Heart right ventricle (tissue), 16 donors: Measurements from ENCODE around the gene KRT80. TPM values are rescaled to one million over a fixed set of nuclear protein-coding genes. Genes with fewer than 3 reads are reported as not detected.

Experiments
- ATAC-seq, 8 donors: fragments of 200-7000 bp; cut with Tn5 transposase; one replicate each; pipeline ENCODE4 v1.9.1; 2020; ENCODE audit warnings: mild to moderate bottlenecking in 8 of 8, moderate library complexity in 8 of 8, moderate number of reproducible peaks in 1 of 8
- DNase-seq, 2 donors: peaks; one replicate each; pipeline ENCODE4 v3.0.0-alpha.2; 2020
- H3K27ac ChIP-seq, 10 donors: fragments of 200-600 bp; sonication (generic) in 2 of 10; one replicate each; pipeline versions ENCODE4 v1.5.0 to v1.8.0; 2020 to 2022; ENCODE audit warnings: mild to moderate bottlenecking in 3 of 10
- H3K27me3 ChIP-seq, 7 donors: fragments of 200-600 bp; one replicate each; pipeline ENCODE4 v1.8.0; 2021 to 2022; ENCODE audit warnings: mild to moderate bottlenecking in 2 of 7
- H3K36me3 ChIP-seq, 9 donors: fragments of 200-600 bp; sonication (generic) in 1 of 9; one replicate each; pipeline versions ENCODE4 v1.5.0 to v1.8.0; 2020 to 2022; ENCODE audit warnings: mild to moderate bottlenecking in 2 of 9
- H3K4me1 ChIP-seq, 9 donors: fragments of 200-600 bp; sonication (generic) in 1 of 9; one replicate each; pipeline versions ENCODE4 v1.5.0 to v1.8.0; 2020 to 2022; ENCODE audit warnings: mild to moderate bottlenecking in 4 of 9
- H3K4me3 ChIP-seq, 10 donors: fragments of 200-600 bp; sonication (generic) in 2 of 10; one replicate each; pipeline versions ENCODE4 v1.5.0 to v1.8.0; 2020 to 2022; ENCODE audit warnings: mild to moderate bottlenecking in 7 of 10, moderate library complexity in 2 of 10
- H3K9me3 ChIP-seq, 11 donors: fragments of 200-600 bp in 10 of 11; sonication (generic) in 2 of 11; one replicate each; pipeline versions ENCODE4 v1.5.0 to v1.8.0; 2013 to 2022; ENCODE audit warnings: mild to moderate bottlenecking in 2 of 11, control low read depth in 1 of 11, moderate library complexity in 1 of 11
- WGBS, 2 donors: extraction: QIAGEN DNeasy Blood & Tissue Kit; methylation state at CpG; one replicate each; pipeline ENCODE4 v1.1.7; 2013; ENCODE audit warnings: inconsistent platforms in 1 of 2; 5-methylcytosine and 5-hydroxymethylcytosine counted together
- intact Hi-C, 10 donors: fragments of 100-400 bp; cut with DNase I; formaldehyde crosslinking; loops; one replicate each; pipeline versions ENCODE4 v1.11.1 to v1.14.2; 2022
- polyA plus RNA-seq, 2 donors: library from polyadenylated mRNA; stranded (reverse); fragments of 200-250 nt; gene quantifications; one replicate each; pipeline ENCODE4 v1.2.3, GENCODE V29; 2013
- total RNA-seq, 10 donors: library from RNA; stranded (reverse); fragmentation: NEBNext Ultra II Directional in 3 of 10; extraction: Animal tissue kit (Norgen Biotek cat#: 25700) in 3 of 10; gene quantifications; one replicate each; pipeline versions ENCODE4 v1.2.1 to v1.2.4, GENCODE V29; 2021 to 2023
- TF ChIP-seq, protein P1 (sequence below), 9 donors: fragments of 200-600 bp; sonication (generic) in 2 of 9; IDR thresholded peaks; one replicate each; pipeline versions ENCODE4 v1.5.0 to v1.8.0; 2021 to 2022; ENCODE audit warnings: antibody characterized with exemption in 9 of 9, mild to moderate bottlenecking in 5 of 9, moderate library complexity in 1 of 9
- donor health status: Arrhythmogenic right ventricular cardiomyopathy.
- donor health status: ischemic (EF 13 %, LVEDD 7.1; RV severe dilation, severe dysfunction).
- donor health status: healthy with polysubstance abuse.
- donor health status: DM: no; HTN: yes; CAD: no.
- donor health status: DM: no; HTN: no; CAD: no.
- donor health status: ischemic (EF 25% LVEDD 6.9; RV normal size, moderate dysfunction).
- donor health status: ischemic (EF 25% LVEDD 5.7; RV mildly dilated, moderate dysfunction).
- donor health status: healthy.
- donor health status: DM: yes; HTN: yes; CAD: no.
- donor health status: Ischemic cardiomyopathy.
- donor health status: ischemic (EF 35%, LVEDD 5.7; RV mildly dilated, moderate dysfunction).
- donor health status: nonischemic (EF 11% LVEDD 7.7; RV severe dilation, severe dysfunction).
- donor health status: DM: yes; HTN: yes; CAD: no.
- donor health status: PGD.
- donor health status: ischemic (EF 29% LVEDD 5.4; RV normal size, mild dysfunction).
- donor health status: nonischemic (EF 23%, LVEDD 6.1; RV moderate dilation, normal function).

KRT80 gene
- total and polyA plus RNA-seq, 12 donors, result 0.07 to 0.79 (median 0.16) TPM; not detected in 1

DNA sequence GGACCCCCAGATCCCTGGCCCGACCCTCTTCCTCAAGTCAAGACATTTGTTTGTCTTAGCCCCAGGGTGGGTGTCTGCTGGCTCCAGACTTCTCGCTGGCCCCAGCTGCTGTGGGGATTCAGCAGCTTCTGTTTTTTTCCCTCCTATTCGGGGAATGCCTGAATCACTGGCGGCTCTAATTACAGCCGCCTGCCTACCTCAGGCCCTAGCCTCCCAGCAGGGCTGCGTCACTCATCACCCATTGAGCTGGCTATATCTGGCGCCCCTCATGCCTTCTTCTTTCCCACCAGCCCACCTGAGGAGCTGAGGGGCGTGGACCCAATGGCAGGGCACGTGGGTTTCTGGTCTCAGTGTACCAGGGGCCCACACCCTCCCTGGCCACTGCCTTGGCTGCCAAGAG, 10.1 kb downstream of the KRT80 start:
- H3K4me3 ChIP-seq, result no peak overlapping the region
- H3K9me3 ChIP-seq, result no peaks in the 10 kb centered on the region
- WGBS, 2 donors, result 56 to 59% methylated on average over 9 of the region's 9 CpGs
- H3K4me1 ChIP-seq, result peaks cover 5 to 64% (median 39%) of the 10 kb centered on the region in 9 donors
- no peaks in the 10 kb centered on the region for H3K27me3 ChIP-seq
- ATAC-seq (peak in 2 of 8 donors; percentile 21 to 53), DNase-seq (no peak)
- intact Hi-C loops, result no loop called here
- H3K27ac ChIP-seq, result no peak overlapping the region
- TF ChIP-seq, protein P1, sequence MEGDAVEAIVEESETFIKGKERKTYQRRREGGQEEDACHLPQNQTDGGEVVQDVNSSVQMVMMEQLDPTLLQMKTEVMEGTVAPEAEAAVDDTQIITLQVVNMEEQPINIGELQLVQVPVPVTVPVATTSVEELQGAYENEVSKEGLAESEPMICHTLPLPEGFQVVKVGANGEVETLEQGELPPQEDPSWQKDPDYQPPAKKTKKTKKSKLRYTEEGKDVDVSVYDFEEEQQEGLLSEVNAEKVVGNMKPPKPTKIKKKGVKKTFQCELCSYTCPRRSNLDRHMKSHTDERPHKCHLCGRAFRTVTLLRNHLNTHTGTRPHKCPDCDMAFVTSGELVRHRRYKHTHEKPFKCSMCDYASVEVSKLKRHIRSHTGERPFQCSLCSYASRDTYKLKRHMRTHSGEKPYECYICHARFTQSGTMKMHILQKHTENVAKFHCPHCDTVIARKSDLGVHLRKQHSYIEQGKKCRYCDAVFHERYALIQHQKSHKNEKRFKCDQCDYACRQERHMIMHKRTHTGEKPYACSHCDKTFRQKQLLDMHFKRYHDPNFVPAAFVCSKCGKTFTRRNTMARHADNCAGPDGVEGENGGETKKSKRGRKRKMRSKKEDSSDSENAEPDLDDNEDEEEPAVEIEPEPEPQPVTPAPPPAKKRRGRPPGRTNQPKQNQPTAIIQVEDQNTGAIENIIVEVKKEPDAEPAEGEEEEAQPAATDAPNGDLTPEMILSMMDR (IDR thresholded peaks at IDR 0.05), result no peak
- no peaks in the 10 kb centered on the region for H3K36me3 ChIP-seq

DNA sequence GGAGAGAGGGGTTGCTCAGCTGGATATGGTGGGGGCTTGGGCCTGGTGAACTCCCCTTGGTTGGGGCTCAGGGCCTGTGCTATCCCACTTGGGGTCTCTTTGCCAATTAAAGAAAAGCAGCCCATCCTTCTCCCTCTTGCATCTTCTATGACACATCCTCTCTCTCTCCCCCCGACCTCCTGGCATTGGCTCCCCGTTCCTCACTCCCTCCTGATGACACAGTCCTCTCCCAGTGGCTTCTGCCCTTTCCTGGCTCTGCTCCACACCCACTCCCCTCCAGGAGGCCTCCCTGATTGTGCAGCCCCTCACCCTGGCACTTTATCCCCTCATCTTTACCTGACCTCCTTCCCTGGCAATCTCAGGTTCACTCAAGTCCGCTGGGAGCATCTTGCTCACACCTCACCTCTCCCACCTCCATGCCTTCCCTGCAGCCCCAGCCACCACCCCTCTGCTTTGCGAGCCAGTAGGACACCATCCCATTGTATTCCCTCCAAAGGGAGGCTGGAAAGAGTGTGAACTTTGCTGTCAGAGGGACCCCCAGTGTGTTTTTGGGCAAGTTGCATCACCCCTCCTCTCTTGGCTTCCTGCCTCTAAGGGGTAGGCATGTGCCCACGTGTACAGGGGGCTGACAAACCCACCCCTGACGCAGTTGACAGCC, 10.7 kb downstream of the KRT80 start:
- 71 to 81% methylated on average over 6 of the region's 6 CpGs for WGBS, 2 donors
- no peak for ATAC-seq
- Histone ChIP-seq H3K27ac (no peak overlapping the region), H3K9me3 (no peaks in the 10 kb centered on the region), H3K27me3 (no peaks in the 10 kb centered on the region), H3K4me3 (no peak overlapping the region), H3K36me3 (no peaks in the 10 kb centered on the region), H3K4me1 (peaks cover 5 to 63% (median 41%) of the 10 kb centered on the region in 9 donors)
- TF ChIP-seq, protein P1 (IDR thresholded peaks at IDR 0.05), result no peak
- DNase-seq, result no peak
- intact Hi-C loops, result no loop called here

DNA sequence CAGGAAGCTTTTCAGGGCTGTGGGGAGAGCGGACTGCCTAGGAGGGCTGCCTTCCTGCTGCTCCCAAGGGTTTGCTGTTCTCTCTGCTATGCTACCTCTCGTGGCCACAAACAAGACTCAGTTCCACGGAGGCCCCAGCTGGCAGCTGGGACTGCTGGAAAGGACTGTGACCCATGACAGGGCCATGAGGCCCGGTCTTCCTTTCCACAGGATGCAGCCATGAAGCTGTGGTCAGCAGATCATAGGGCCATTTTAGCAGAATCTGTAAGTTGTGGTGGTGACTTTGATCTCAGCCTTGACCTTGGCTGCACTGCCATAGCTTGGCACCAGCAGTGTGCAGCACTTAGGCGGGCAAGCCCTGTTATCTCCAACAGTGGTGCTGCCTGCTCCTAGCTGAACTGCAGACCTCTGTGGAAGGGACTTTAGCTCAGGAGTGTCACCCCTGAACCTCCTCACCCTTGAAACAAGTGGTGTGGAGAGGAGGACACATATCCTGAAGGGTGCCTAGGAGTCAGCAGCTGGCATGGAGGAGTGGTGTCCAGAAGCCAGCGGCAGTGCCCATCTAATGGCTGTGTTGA, 12.3 kb downstream of the KRT80 start:
- H3K4me1 ChIP-seq, result peaks cover 5 to 58% (median 38%) of the 10 kb centered on the region in 9 donors
- no peaks in the 10 kb centered on the region for H3K9me3 ChIP-seq
- H3K27ac ChIP-seq, result peak overlapping the region in 7 of 10 donors; percentile 31 to 70 (median 50)
- H3K4me3 ChIP-seq, result no peak overlapping the region
- DNase-seq (no peak), ATAC-seq (peak; percentile 22 to 76 (median 66))
- WGBS, 2 donors, result 72% methylated on average over 6 of the region's 6 CpGs
- no peaks in the 10 kb centered on the region for H3K36me3 ChIP-seq
- TF ChIP-seq, protein P1 (IDR thresholded peaks at IDR 0.05), result no peak
- no peaks in the 10 kb centered on the region for H3K27me3 ChIP-seq
- intact Hi-C loops, result no loop called here

DNA sequence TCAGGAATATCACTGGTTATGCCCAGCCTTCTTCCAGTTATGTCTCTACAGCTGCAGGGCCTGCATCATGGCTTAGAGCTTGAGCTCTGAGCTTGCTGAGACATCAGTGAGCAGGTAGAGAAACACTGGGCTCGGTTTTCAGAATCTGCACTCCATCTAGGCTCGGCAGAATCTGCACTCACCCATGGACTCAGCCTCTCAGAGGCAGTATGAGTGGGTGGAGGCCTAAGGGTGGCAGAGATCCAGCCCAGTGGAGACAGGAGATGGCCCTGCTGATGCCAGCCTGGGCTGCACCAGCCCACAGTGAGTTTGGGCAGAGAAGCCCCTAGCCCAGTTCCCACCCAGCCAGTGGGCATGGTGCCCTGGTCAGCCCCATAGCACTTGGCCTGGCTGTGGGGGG, 12.8 kb downstream of the KRT80 start:
- ATAC-seq, result peak in 2 of 8 donors; percentile 6 to 31
- H3K9me3 ChIP-seq, result no peaks in the 10 kb centered on the region
- no peak overlapping the region for H3K4me3 ChIP-seq
- WGBS, 2 donors, result 74 to 77% methylated on average over 2 of the region's 2 CpGs
- H3K4me1 ChIP-seq, result peaks cover 5 to 53% (median 33%) of the 10 kb centered on the region in 9 donors
- H3K27me3 ChIP-seq, result no peaks in the 10 kb centered on the region
- intact Hi-C loops, result no loop called here
- TF ChIP-seq, protein P1 (IDR thresholded peaks at IDR 0.05), result no peak
- no peaks in the 10 kb centered on the region for H3K36me3 ChIP-seq
- peak overlapping the region in 7 of 10 donors; percentile 31 to 70 (median 50) for H3K27ac ChIP-seq
- DNase-seq, result no peak
